NCI-H82 (cell line): ENCODE data around the gene MAOB.

Source experiments
- DNase-seq: peaks from one replicate; lab custom pipeline; 2025; lab: John Stamatoyannopoulos, UW

The MAOB gene

DNA sequence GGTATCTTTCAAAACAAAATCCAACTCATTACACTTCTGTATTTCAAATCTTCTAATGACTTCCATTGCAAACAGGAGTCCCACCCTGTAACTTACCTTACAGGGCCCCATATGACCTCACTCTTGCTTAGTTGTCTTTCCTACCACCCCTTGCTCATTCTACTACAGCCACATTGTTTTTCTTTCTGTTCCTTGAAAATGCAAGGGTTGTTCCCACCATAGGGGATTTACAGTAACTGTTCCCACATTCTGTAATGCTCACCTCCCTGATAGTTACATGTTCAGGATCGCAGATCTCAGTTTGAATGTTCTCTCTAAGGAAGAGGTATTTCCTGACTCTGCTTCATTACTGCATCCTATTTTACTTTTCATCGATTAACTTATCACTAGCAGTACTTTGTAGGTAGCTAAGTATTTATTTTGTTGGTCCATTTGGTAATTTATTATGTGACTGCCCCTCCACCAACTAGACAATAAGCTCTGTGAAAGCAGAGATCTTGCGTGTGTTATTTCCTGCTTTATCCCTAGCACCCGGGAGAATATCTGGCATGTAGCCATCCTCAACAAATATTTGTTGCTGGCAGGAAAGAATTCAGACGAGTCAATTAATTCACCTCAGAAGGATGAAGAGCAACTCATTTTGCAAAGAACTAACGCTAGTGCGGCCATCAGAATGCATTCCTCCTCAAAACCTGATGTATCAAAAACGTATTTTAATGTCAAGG lies 21.4 kb downstream of the MAOB start:
- no peak for DNase-seq

DNA sequence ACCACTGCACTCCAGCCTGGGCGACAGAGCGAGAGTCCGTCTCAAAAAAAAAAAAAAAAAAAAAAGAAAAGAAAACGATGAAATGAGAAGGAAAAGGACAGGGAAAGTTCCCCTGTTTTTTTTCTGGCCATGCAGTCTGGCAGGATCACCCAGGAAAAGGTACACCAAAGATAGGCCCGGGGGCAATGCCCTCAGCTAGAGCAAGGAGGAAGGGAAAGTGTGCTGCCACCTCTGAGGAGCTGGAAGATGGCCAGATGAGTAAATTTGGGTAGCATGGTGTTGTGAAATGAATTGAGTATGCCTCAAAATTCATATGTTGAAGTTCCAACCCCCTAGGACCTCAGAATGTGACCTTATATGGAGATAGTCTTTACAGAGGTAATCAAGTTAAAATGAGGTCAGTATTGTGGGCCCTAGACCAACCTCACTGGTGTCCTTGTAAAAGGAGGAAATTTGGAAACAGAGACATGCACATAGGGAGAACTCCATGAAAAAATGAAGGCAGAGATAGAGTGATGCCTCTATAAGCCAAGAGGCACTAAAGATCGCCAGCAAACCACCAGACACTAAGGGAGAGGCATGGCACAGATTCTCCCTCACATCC lies 28.9 kb downstream of the MAOB start:
- no peak for DNase-seq

DNA sequence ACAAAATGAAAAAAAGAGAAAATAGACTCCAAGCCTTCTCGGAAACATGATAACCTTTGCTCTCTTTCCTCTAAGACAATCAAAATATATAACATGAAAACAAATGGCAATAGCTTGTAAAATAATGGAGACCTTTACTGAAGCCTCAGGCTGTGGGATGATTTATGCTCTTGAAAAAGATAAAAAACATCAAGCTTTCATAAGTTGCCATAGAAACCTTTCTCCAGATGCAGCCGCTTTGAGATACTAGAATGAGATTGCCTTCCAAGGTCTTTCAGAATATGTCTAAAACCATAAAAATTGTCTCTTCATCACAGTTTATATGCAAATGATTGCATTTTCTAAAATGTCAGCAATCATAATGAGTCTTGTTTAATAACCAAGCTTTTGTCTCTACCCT lies 31.6 kb downstream of the MAOB start:
- DNase-seq = no peak

DNA sequence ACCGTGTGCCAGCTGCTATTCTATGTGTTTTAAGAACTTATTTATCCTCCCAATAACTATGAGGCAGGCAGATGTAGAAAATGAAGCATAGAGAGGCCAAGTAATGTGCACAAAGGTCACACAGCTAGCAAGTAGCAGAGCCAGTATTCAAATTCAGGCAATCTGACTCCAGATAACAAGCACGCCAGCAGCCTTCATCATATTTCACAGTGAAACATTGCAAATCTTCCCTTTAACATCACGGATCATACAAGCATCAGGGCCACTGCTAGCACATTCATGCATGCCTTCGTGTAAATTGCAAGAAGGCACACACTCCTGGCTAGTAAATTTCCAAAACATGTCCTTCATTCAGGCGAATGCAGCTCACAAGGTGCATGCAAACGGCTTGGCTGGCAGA lies 33.1 kb downstream of the MAOB start:
- no peak for DNase-seq

DNA sequence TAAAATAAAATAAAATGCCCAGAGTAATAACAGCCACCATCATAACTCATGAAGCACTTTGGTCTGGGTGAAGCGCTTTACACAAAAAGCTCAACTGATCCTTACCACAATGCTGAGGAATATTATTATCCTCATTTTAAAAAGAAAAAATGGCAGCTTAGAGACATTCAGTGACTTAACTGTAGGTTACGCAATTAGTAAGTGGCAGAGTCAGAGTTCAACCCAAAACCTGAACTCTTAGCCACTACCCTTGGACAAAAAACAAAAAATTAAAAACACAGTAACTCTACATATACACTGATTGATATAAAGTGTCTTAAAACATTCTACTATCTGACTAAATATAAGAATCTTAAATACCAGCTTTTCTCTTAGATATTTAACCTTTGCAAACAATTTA lies 34.9 kb downstream of the MAOB start:
- no peak for DNase-seq

DNA sequence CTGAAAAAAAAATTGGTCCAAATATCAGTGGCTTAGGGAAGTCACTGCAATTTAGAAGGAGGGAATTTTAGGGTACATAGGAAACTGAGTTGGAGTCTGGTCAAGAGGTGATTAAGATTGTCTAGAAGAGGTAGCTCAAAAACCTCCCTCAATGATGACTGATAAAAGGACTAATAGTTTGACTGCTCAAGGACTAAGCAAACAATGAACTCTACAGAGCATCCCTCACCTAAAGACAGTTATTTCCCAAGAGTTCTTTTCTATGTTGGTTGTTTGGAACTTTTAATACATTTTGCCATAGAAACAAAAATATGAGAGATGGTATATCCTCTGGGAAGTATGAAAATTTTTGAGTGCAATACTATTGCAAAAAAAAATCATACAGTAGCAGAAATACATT lies 35.7 kb downstream of the MAOB start:
- no peak for DNase-seq

DNA sequence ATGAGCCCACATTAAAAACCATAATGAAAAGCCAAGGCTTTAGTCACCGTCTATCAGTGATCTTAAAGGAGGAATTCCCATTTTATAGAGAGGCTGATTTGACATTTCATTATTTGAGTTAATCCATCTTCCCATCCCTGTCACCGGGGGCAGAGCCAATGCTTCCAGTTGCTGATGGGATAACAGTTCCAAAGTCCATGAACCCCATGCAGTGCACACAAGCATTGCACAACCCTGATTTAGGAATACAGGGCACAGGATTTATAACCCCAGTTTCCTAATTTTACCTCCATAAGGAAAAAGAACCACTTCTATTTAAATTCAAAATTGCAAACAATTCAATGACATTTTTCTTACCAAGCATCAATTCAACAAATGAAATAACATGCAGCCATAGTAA lies 36.5 kb downstream of the MAOB start:
- DNase-seq = no peak

DNA sequence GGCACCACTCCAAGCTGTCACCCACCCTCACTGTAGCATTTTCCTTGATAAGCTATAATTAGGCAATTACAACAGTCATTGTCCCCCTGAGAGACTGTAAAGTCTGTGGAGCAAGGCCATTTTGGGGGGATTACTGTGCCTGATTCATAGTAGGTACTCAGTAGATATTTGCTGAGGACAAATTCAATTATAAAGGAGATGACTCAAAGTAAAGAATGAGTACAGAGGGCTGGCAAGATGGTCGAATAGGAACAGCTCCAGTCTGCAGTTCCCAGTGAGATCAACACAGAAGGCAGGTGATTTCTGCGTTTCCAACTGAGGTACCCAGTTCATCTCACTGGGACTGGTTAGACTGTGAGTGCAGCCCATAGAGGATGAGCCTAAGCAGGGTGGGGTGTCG lies 42.0 kb downstream of the MAOB start:
- DNase-seq = no peak

DNA sequence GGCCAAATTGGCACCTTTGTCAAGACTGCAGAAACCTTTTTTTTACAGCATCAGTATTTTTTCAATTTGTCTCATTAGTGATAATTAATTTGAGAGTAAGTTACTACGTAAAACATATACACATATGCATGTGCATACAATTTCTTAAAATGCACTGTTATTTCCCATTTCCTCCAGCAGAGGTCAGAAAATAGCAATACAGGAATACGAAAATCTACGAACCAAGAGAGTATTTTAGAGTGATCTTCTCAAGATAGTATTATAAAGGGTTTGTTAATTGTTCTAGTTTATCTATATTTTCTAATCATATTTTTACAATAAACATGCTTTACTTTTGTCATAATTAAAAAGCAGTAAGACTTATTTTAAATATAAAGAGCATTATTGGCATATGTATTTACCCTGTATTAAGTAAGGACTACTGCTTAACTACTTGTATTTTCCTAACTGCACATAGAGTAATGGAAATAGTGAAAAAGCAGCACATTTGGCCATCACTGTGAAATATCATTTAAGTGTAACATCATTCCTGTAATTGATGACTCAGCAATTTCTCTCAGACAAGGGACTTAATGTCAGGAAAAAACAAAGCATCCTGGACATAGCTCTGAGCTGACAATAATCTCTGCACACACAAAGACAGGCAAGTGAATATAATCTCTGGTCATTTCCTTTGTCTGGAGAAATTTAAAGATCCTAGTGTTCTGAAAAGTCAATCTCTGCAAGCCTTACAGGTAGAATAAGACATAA lies 45.6 kb downstream of the MAOB start:
- peak; percentile 26 for DNase-seq

DNA sequence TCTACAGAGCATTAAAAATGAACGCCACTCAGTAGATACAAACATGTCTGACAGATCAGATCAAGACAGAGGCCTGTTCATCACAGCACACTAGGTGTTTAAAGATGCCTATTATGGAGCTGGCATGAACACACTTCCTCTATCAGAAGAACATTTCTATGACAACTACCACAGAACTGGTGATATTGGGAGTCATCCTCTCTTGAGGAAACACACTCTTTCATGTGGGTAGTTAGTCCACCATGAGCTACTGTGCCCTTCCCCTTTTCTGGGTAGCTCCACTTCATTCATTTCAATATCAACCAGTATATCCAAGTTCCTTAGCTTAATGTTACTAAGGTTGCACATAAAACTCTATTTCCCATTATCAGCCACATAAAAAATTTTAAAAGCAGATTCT lies 46.7 kb downstream of the MAOB start:
- no peak for DNase-seq

DNA sequence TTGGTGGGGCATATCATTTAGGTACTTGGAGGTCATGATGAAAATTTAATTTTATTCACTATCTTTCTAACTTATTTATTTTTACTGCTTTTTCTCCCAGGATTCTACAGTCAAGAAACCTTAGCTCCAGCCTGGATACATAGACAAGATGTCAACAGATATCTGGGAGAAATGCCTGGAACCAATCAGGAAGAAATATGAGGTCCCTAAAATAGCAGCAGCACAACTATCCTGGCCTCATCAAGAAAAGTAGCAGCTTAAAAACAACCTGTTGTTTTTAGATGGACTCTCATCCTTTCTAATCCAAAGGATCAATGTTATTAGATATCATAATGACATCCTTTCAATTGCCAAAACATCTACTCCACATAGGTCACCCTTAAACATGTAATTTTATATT lies 54.5 kb downstream of the MAOB start:
- DNase-seq = no peak

DNA sequence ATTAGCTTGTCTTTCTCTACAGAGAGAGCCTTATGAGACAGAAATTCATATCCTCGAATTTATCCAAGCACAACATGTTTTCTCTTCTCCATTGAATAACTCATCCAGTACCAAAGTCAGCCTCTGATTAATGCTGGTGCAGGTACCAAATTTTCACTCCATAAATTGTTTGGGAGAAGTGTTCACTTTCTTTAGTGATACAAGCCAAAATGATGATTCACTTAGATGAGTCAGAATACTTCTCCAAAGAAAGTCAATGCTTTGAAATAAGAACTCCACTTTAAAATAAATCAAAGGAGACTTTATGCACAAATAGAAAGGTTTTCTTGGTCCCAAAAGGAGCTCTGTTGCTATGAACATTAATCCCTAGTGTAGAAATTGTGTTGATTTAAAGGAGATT lies 60.2 kb downstream of the MAOB start:
- no peak for DNase-seq

DNA sequence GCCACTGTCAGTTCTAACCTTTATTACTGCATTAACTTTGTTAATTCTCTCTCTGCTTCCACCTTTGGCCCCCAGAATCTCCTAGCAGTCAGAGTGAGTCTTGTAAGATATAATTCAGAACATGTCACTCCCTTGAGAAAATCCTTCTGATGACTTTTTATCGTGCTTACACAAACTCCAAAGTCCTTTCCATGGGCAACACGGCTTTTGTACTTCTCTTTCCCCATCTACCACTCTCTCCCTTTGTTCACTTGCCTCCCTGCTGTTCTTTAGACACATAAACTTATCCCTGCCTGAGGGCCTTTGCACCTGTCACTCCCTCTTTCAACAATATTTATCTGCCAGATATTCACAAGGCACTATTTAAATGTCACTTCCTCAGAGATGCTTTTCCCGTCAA lies 64.8 kb downstream of the MAOB start:
- no peak for DNase-seq

DNA sequence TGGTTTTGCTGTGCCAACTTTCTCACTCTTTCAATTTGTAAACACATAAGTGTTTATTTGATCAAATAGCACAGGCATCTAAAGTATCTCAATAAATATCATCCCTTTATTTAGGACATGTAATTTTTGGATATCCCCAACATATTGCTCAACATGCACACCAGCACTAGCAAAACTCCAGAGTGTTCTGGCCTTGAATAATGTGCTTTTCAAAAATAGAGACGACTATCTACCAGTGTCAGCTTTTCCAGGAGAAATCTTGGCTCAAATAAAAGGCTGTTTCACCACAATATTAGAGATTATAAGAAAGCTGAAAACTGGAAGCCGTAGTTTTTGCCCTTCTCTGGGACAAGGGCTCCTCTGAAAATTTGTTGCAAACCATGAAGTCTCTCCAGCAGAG lies 67.0 kb downstream of the MAOB start:
- DNase-seq = no peak

DNA sequence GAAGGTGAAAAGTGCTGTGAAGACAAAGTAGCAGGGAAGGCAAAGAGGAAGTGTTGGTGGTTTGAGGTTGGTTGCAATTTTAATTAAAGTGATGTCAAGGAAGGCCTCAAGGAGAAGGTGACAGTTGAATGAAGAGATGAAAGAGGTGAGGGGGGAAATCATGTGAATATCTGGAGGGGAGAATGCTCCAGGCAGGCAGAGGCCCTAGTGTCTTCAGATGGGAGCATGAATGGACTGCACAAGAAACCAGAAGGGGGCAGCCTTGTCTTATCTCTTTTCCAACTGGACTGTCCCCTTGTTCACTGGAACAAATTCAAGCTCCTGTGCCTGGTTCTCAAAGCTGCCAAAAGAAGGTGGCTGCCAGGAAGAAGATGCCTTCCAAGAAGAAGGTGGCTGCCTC lies 68.4 kb downstream of the MAOB start:
- DNase-seq = peak; percentile 29

DNA sequence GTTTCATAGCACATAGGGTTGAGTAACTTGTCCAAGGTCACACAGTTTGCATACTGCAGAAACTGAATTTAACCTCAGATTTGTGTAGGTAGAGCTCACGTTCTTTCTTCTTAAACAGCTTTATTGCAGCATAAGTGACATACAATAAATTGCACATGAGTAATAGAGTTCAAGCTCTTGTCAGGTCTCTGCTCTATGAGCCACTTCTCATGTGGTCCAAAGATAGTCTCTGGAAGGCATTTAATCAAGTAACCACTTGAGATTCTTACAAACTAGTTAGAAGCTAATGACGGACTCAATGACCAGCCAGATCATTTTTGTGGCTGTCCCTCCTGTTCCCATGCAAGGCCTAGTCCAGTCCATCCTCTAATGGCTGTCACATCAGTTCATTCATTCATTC lies 68.9 kb downstream of the MAOB start:
- no peak for DNase-seq

DNA sequence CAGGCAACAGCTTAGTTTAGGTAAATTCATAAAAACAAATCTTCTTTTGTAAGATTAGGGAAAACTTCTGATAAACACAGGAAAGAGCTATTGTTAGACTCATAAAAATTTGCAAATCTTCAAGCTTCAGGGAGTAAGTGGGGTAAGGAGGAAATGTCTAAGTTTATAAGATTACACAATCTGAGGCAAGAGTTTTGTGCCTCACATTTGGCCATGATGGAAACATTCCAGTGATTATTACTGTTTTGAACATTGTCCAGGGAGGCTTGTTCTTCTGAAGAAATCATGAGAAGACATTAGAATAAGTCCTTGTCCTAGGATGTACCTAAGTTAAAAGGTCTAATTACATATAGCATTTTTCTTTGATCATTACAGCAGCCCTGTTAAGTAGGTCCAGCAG lies 72.8 kb downstream of the MAOB start:
- DNase-seq = no peak

DNA sequence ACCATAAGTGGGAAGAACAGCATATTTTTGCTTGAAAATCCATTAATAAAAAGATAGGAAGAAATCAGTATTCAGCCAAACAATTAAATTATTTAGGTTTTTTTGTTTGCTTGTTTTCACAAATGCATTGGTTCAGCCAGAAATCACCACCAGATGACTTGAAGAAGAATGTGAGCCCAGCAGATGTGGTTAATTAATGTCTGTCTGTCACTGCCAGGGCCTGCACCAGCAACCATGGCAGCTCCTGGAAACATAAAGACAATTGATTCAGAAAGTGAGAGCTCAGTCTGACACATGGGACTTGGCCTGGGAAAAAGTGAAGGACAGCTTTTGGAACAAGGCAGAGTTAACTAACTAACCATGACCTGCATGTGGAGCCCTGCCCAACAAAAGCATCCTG lies 74.0 kb downstream of the MAOB start:
- no peak for DNase-seq

DNA sequence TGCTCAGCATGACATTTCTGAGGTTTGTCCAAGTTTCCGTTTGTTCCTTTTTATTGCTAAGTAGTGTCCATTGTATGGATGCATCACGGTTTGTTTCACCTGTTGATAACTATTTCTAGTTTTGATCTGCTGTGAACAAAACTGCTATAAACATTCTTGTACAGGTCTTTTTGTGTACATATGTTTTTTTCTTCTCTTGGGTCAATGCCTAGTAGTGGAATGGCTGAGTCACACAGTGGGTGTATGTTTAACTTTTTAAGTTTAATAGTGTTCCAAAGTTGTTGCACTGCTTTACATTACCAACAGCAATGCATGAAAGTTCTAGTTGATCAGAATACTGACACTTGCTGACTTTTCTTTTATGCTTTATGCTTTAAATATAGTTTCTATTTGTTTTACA lies 76.7 kb downstream of the MAOB start:
- DNase-seq = no peak

DNA sequence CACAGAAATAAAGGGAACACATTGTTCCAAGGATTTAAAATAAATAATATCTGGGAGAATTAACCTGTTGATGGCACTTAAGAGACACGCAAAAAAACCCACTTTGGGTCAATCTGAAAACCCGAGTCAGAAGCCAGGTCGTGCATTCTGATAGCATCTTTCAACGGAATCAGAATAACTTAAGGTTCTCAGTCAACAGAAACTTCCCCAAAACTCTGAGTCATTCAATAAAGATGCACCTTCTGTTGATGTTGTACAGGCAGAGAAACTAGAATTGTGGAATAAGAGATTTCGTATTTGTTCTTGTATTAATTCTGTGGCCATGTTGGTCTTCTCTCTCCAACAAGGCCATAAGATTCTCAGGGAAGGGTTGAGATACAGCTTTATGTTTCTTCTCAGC lies 78.2 kb downstream of the MAOB start:
- no peak for DNase-seq

DNA sequence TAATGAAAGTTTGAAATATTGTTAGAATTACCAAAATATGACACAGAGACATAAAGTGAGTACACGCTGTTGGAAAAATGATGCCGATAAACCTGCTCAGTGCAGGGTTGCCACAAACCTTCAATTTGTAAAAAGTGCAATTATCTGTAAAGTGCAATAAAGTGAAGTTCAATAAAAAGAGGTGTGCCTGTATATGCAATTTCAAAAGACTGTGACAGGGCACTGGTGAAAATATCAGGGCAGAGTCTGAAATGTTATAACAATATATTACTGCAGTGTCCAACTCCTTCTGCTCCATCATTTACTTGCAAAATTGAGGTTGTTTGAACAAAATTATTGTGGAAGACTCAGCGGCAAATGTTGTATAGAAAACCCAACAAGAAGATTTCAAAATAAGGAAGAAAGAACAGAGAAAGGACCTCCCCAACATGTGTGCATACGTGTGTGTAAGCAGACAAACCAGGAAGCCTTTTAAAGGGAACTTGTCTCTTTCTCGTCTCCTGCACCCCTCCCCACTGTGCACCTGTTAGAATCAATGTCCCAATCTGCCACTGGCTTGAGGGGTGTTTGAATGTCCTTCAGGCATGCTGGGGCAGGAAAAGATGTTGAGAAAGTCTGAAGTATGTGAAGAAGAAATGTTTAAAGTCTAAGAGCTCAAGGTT lies 96.2 kb downstream of the MAOB start:
- no peak for DNase-seq

DNA sequence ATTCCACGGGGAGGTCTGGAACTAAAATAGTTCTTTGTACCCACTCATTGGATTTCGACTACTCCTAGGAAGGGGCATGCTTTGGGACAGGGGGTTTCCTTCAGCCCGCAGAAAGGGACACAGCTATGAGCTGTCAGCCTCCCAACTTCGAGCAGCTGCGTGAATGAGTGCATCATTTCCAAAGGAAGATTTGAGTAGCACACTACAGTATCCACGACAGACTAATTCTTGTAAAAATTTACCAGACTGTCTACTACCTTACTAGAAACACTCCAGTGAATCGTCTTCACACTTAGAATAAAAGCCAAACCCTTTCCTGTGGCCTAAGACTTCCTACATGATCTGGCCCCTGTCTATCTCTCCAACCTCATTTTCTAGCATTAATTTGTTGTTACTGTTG lies 124.2 kb downstream of the MAOB start:
- no peak for DNase-seq

DNA sequence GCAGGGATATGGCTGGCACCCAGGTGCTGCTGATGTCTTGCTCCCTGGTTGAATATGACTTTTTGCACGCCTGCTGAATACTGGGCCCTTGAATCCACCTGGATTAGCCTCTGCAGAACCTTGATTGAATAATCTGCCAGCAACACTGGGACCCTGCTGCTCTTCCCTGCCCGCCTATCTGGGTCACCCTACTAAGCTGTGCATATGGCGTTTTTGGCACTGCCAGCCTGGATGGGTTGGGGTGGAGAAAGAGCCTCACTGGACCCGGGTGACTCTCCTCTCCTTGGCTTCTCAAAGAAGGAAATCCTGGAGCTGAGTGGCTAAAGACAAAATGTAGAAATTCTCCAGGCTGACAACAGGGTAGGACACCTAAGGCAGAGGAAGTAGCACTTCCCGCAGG lies 126.2 kb downstream of the MAOB start:
- no peak for DNase-seq
